ENCODE data around the gene GRK7.

Gene GRK7

DNA sequence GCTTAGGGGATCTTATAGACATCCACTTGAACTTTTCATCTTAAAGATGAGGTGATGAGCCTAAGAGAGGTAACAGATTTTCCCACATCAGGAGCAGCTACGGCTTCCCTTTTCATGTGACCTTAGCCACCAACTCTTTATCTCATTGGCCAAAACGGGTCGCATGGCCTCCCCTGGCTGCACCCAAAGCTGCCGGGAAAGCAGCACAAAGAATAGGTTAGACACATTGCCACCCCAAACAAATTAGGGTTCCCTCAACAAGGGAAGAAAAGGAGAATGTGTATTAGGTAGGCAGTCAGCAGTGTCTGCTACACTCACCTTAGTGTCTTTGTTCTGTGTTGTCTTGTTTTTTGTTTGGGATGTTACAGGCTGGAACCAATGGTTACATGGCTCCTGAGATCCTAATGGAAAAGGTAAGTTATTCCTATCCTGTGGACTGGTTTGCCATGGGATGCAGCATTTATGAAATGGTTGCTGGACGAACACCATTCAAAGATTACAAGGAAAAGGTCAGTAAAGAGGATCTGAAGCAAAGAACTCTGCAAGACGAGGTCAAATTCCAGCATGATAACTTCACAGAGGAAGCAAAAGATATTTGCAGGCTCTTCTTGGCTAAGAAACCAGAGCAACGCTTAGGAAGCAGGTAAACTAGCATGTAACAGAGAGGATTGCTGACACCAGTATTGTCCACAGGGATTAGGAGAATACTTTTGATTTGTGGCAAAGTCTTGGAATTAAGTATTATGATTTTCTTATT lies 44.2 kb downstream of the GRK7 start:
- Histone ChIP-seq H3K4me1 (ENCODE audit: control insufficient read depth, insufficient read depth, low read length, poor library complexity, severe bottlenecking) (peaks cover 4% of the 10 kb centered on the region), H3K27ac (ENCODE audit: low read depth, low read length, severe bottlenecking) (no peak overlapping the region), H3K9me3 (ENCODE audit: control insufficient read depth, low read length) (no peaks in the 10 kb centered on the region), H3K36me3 (ENCODE audit: control insufficient read depth, insufficient read depth, low read length) (no peaks in the 10 kb centered on the region), H3K4me3 (ENCODE audit: extremely low read depth, insufficient read depth, low read length, poor library complexity, severe bottlenecking) (no peak overlapping the region)
- WGBS, 2 experiments (ENCODE audit: insufficient coverage in 2 of 2): 73 to 98% methylated on average over 3 of the region's 7 CpGs

DNA sequence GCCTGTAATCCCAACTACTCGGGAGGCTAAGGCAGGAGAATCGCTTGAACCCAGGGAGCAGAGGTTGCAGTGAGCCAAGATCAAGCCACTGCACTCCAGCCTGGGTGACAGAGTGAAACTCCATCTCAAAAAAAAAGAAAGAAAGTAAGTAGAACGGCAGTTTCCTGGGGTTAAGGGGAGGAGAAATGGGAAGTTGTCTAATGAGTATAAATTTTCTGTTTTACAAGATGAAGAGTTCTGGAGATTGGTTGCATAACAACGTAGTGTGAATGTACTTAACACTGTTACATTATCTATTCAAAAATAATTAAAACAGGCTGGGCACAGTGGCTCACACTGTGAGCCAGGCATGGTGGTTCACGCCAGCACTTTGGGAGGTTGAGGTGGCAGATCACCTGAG lies 45.4 kb downstream of the GRK7 start:
- H3K9me3 ChIP-seq (ENCODE audit: control insufficient read depth, low read length): no peaks in the 10 kb centered on the region
- peaks cover 4% of the 10 kb centered on the region for H3K4me1 ChIP-seq (ENCODE audit: control insufficient read depth, insufficient read depth, low read length, poor library complexity, severe bottlenecking)
- H3K4me3 ChIP-seq (ENCODE audit: extremely low read depth, insufficient read depth, low read length, poor library complexity, severe bottlenecking): no peak overlapping the region
- H3K36me3 ChIP-seq (ENCODE audit: control insufficient read depth, insufficient read depth, low read length): no peaks in the 10 kb centered on the region
- H3K27ac ChIP-seq (ENCODE audit: low read depth, low read length, severe bottlenecking): no peak overlapping the region
- WGBS, 2 experiments (ENCODE audit: insufficient coverage in 2 of 2): 100% methylated on average over 3 of the region's 5 CpGs; no CpG with 5 or more reads in 1 of the 2 experiments

DNA sequence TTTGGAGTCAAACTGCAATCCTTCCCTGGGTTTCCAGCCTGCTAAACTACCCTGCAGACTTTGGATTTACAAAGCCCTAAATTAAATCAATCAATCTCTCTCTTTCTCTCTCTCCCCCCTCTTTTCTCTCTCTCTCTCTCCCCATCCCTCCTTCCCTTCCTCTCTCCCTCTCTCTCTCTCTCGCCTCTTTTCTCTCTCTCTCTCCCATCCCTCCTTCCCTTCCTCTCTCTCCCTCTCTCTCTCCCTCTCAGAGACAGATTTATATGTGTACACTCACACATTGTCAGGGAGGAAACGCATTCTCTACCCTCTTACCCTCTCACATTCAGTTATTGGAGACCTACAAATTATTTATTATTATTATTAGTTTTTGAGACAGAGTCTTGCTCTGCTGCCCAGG lies 47.0 kb downstream of the GRK7 start:
- WGBS, 2 experiments (ENCODE audit: insufficient coverage in 2 of 2): 90 to 91% methylated on average over 1 of the region's 2 CpGs
- H3K4me3 ChIP-seq (ENCODE audit: extremely low read depth, insufficient read depth, low read length, poor library complexity, severe bottlenecking): no peak overlapping the region
- H3K27ac ChIP-seq (ENCODE audit: low read depth, low read length, severe bottlenecking): no peak overlapping the region
- H3K9me3 ChIP-seq (ENCODE audit: control insufficient read depth, low read length): no peaks in the 10 kb centered on the region
- H3K4me1 ChIP-seq (ENCODE audit: control insufficient read depth, insufficient read depth, low read length, poor library complexity, severe bottlenecking): peaks cover 4% of the 10 kb centered on the region
- H3K36me3 ChIP-seq (ENCODE audit: control insufficient read depth, insufficient read depth, low read length): no peaks in the 10 kb centered on the region

DNA sequence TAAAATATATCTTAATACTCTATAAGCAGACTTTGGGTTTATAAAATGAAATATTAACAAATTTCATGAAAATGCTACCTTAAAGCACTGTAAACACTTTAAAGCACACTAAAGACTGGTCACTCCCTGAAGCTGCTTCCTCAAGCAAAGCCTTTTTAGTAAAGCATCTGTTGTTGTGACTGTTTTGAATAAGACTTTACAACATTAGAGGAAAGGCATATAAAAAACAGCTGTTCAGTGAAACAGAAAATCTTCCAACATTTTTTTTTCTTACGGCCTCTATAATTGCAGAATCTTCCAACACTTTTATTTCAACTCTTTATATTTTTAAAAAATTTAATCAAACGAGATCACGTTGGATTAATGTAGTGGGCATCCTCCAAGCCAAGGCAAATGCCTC lies 48.1 kb downstream of the GRK7 start:
- Histone ChIP-seq H3K27ac (ENCODE audit: low read depth, low read length, severe bottlenecking) (no peak overlapping the region), H3K4me1 (ENCODE audit: control insufficient read depth, insufficient read depth, low read length, poor library complexity, severe bottlenecking) (peaks cover 4% of the 10 kb centered on the region), H3K4me3 (ENCODE audit: extremely low read depth, insufficient read depth, low read length, poor library complexity, severe bottlenecking) (no peak overlapping the region), H3K36me3 (ENCODE audit: control insufficient read depth, insufficient read depth, low read length) (no peaks in the 10 kb centered on the region), H3K9me3 (ENCODE audit: control insufficient read depth, low read length) (no peaks in the 10 kb centered on the region)
- WGBS, 2 experiments (ENCODE audit: insufficient coverage in 2 of 2): 79 to 84% methylated on average over 2 to 3 of the region's 3 CpGs

DNA sequence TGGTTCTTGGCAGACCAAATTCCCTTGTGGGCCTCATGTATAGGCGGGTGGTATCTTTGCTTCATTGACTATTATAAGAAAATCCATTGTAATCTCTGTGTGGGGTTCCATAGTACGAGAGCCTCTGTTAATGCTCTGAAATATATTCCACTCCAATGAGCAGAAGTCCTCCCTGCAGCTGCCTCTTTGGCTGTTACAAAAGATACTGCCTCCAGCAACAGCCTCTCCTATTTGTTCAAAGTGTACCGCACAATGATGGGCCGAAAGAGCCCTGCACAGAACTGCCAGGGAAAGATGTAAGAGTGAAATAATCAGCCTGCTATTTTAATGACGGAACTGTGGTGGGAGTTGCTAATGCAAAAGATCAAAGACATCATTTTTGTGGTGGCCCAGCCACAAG lies 48.9 kb downstream of the GRK7 start:
- whole genome bisulfite sequencing, 2 experiments (ENCODE audit: insufficient coverage in 2 of 2): 92 to 95% methylated on average over 2 of the region's 5 CpGs
- Histone ChIP-seq H3K4me1 (ENCODE audit: control insufficient read depth, insufficient read depth, low read length, poor library complexity, severe bottlenecking) (peaks cover 4% of the 10 kb centered on the region), H3K36me3 (ENCODE audit: control insufficient read depth, insufficient read depth, low read length) (no peaks in the 10 kb centered on the region), H3K4me3 (ENCODE audit: extremely low read depth, insufficient read depth, low read length, poor library complexity, severe bottlenecking) (no peak overlapping the region), H3K9me3 (ENCODE audit: control insufficient read depth, low read length) (no peaks in the 10 kb centered on the region), H3K27ac (ENCODE audit: low read depth, low read length, severe bottlenecking) (no peak overlapping the region)

DNA sequence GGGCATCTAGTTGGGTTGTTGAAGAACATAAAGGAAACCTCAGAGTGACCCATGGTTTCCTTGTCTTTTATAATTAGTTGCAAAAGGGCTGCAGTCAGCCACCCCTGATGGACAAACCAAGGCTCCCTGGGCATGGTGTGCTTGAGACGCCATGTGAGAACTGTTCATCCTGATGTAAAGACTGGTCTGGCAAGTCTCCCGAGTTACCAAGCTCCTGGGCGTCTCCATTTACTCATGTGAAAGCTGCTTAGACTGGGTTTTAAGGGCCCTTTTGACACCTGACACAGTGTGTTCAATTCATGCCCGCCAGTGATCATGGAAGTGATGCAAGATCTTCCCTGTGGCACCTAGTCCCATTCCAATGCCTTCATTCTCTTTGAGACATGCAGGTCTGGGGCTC lies 49.4 kb downstream of the GRK7 start:
- Histone ChIP-seq H3K9me3 (ENCODE audit: control insufficient read depth, low read length) (no peaks in the 10 kb centered on the region), H3K4me3 (ENCODE audit: extremely low read depth, insufficient read depth, low read length, poor library complexity, severe bottlenecking) (no peak overlapping the region), H3K4me1 (ENCODE audit: control insufficient read depth, insufficient read depth, low read length, poor library complexity, severe bottlenecking) (peaks cover 2% of the 10 kb centered on the region), H3K27ac (ENCODE audit: low read depth, low read length, severe bottlenecking) (no peak overlapping the region), H3K36me3 (ENCODE audit: control insufficient read depth, insufficient read depth, low read length) (no peaks in the 10 kb centered on the region)
- WGBS, 2 experiments (ENCODE audit: insufficient coverage in 2 of 2): 63 to 64% methylated on average over 4 of the region's 4 CpGs

All from mesodermal cell (in vitro differentiated cells).